Myocyte (in vitro differentiated cells): Measurements from ENCODE around the gene PLCB3. TPM values are rescaled to one million over a fixed set of nuclear protein-coding genes. Genes with fewer than 3 reads are reported as not detected.

Experiments
- DNase-seq: peaks from one replicate; pipeline ENCODE4 v3.0.0-alpha.2; 2012; ENCODE audit warnings: low read depth
- total RNA-seq: library from RNA; depleted of rRNA; stranded (reverse); fragments of >200 nt; gene quantifications from 2 replicates; pipeline ENCODE4 v1.2.3, GENCODE V29; 2014

PLCB3 gene
- total RNA-seq, 1 donor from 2014 or later, result 41.7 TPM

- DNase-seq, result peak; percentile 97
Observed at GRCh38 chr11:64317961-64318765, 66.8 kb downstream of the PLCB3 start, which contains the start of gene PRDX5. PRDX5 (plus strand) TSS chr11:64318121; CDS start chr11:64318216, 95 bp downstream.

Other genes starting within 250 kb of the PLCB3 start
- not detected in 2 replicates for gene FLRT1, start 215.6 kb upstream of the PLCB3 start, total RNA-seq
- gene MACROD1, start 85.4 kb upstream of the PLCB3 start, total RNA-seq, result 168 and 469 TPM in 2 replicates
- 204 and 216 TPM in 2 replicates for gene STIP1, start 65.4 kb upstream of the PLCB3 start, total RNA-seq
- 6.1 and 19.4 TPM in 2 replicates for gene FERMT3, start 44.8 kb upstream of the PLCB3 start, total RNA-seq
- 109 and 110 TPM in 2 replicates for gene TRPT1, start 25.3 kb upstream of the PLCB3 start, total RNA-seq
- gene NUDT22, start 25.3 kb upstream of the PLCB3 start, total RNA-seq, result 69.6 and 83.6 TPM in 2 replicates
- gene DNAJC4, start 21.0 kb upstream of the PLCB3 start, total RNA-seq, result 6.5 and 7.2 TPM in 2 replicates
- 59.1 and 65.8 TPM in 2 replicates for gene VEGFB, start 16.9 kb upstream of the PLCB3 start, total RNA-seq
- 49.2 and 59.8 TPM in 2 replicates for gene FKBP2, start 10.4 kb upstream of the PLCB3 start, total RNA-seq
- gene PPP1R14B, start 4.6 kb upstream of the PLCB3 start, total RNA-seq, result 656 and 816 TPM in 2 replicates
- 67.5 and 89.1 TPM in 2 replicates for gene BAD, start 33.1 kb downstream of the PLCB3 start, total RNA-seq
- gene GPR137, start 34.3 kb downstream of the PLCB3 start, total RNA-seq, result 28.4 and 32.9 TPM in 2 replicates
- gene KCNK4, start 39.8 kb downstream of the PLCB3 start, total RNA-seq, result not detected in 2 replicates
- not detected in 2 replicates for gene CATSPERZ, start 48.8 kb downstream of the PLCB3 start, total RNA-seq
- 77.0 and 121 TPM in 2 replicates for gene ESRRA, start 54.0 kb downstream of the PLCB3 start, total RNA-seq
- gene TRMT112, start 66.0 kb downstream of the PLCB3 start, total RNA-seq, result 224 and 231 TPM in 2 replicates
- 189 and 223 TPM in 2 replicates for gene PRDX5, start 66.6 kb downstream of the PLCB3 start, total RNA-seq
- gene CCDC88B, start 88.7 kb downstream of the PLCB3 start, total RNA-seq, result 0.94 and 1.6 TPM in 2 replicates
- 26.9 and 30.3 TPM in 2 replicates for gene RPS6KA4, start 107.6 kb downstream of the PLCB3 start, total RNA-seq